HG02943 (cell line): Measurements from ENCODE around the gene SPATA24.
"Not testable (repeated sequence)": the region's sequence is repeated elsewhere in the genome, so short reads cannot be mapped to it uniquely, and the experiment has no call there.

Experiments used
- ATAC-seq: cut with Tn5 transposase; IDR thresholded peaks from one replicate; pipeline ENCODE4 v1.9.1; 2021; ENCODE audit warnings: mild to moderate bottlenecking, low read depth, moderate library complexity; ENCODE audit not compliant: unreplicated experiment

Gene SPATA24

DNA sequence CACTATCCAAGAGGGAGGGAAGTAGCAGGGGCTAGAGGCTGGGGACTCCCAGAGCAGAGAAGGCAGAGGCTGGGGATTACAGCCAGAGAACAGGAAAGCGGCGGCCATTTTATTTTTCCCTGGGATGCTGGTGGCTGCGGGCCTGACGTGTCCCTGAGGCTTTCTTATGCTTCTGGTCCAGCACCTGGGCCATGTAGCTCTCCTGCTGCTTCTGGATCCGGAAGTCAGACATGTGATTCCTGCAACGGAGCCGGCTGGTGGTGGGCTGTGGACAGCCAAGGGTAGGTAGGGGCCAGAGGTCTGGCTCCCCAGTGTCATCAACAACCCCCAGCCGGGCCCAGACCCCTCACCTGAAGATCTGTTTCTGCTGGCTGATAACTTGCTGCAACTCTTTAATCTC is 7.2 kb downstream of the SPATA24 start:
- ATAC-seq = no peak

DNA sequence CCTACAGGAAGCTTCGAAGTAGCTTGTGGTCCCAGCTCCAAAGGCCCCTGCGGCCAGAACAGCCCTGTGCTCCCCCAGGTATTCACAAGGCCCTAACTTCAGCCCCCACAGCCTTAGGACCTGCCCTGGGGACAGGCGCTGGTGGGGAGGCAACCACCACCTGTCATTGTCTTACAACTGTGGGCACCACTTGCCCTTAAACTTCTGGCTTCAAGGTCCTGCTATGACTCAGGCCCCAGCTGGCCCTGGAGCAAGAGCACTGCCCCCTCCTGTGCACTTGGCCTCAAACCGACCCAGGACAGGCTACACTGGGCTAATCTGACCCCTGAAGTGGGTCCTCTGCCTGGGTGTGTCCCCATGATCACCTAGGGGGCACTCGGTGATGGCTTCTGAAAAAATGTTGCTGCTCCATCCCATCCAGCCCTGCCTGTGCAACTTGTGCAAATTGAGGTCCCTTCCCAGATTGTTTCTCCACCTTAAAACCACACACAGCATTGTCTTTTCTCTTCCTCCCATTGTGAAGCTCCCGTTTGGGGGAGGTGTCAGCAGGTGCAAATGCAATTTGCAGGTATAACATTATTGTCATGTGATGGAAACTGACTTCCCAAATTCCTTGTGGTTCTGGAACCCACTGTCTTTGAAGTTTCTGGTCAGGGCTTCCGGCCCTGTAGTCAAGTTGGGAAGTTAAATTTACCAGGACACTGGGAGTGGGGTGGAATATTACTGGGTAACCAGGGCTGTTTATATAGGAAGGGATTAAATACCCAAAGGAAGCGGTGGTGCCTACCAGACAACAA is 7.8 kb downstream of the SPATA24 start:
- ATAC-seq = no peak

DNA sequence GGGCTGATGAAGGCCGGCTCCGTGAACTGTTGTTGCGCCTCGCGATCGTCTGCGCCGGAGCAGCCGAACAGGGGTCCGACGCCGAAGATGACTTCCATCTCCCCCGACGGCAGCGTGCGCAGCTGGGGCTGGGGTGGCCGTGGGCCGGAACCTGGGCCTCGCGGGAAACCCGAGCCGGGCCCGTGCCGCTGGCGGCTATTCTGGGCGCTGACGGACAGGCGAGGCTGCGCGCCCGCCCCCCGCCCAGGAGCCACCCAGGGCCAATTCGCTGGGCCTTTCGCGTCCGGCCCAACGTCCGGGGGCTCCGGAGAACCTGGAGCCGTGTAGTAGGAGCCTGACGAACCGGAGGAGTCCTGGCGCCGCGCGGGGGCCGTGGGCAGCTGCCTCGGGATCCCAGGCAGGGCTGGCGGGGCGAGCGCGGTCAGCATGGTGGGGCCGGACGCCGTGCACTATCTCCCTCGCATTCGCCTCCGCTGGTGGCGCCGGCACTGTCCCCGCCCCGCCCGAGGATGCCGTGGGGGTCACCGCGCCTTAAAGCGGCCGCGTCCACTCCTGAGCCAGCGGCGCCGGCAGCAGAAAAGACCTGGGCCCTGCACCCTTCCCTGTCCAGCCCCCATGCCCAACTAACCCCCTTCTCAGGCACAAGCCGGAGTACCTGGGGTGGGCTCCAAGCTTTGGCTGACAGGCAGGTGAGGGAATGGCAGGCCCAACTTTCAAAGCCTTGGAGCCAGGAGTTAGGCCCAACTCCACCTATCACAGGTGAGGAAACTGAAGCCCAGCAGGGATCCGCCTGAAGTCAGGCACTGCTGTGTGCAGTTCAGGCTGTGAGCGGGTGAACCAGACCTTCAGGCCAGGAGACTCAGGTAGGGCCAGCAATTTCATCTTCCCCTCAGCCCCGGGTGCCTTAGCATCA is 9.0 kb downstream of the SPATA24 start, which contains the start of gene PROB1:
PROB1 (minus strand) TSS at position 451 of the 913 bp plus-strand sequence; CDS start at position 428, 23 bp downstream.
- no peak for ATAC-seq

DNA sequence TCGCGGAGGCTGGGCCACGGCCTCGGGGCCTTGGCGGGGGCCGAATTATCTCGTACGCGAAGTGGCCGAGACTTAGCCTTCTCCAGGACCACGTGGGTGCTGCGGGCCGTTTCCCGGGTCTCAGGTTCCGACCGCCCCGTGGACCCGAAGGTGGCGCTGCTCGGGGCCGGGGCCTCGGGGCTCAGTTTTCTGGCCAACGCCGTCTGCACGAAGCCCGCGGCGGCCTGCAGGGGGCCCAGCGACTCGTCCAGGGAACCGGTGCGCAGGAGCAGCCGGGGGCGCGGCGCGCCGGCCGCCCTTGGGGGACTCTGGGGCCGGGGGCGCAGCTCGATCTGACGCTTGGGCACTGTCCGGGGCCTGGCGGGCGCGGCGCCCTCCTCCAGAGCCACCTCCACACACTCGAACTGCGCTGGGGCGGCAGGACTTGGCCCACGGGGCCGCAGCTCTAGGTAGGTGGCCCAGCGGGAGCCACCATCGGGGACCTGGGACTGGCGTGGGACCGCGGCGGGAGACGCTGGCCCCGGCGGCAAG is 9.7 kb downstream of the SPATA24 start:
- ATAC-seq = no peak

DNA sequence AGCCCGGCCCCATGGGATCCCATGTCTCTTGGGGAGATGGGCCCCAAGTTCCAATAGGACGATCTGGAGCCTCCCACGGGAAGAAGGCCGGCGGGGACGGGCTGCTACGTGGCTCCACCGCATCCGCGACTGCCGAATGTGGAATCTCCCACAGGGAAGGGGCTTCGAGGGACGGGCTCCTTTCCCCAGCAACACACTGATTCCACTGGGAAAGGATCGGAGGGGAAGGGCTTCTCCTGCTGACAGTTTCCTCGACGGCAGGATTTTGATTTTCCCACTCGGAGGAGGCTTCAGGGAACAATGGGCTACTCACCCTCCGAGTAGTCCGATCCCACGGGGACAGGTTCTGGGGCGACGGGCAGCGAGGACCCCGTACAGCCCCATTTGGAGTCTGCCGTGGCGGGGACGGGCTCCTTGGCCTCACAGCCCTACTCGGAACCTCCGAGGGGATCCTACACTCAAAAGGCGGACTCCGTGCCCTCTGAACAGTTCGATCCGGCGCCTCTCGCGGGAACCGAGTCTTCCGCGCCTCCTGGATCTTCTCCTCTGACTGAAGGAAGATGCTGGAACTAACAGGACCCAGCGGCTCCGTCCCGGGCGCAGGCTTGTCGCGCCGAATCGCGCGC is 10.3 kb downstream of the SPATA24 start:
- ATAC-seq = no peak

DNA sequence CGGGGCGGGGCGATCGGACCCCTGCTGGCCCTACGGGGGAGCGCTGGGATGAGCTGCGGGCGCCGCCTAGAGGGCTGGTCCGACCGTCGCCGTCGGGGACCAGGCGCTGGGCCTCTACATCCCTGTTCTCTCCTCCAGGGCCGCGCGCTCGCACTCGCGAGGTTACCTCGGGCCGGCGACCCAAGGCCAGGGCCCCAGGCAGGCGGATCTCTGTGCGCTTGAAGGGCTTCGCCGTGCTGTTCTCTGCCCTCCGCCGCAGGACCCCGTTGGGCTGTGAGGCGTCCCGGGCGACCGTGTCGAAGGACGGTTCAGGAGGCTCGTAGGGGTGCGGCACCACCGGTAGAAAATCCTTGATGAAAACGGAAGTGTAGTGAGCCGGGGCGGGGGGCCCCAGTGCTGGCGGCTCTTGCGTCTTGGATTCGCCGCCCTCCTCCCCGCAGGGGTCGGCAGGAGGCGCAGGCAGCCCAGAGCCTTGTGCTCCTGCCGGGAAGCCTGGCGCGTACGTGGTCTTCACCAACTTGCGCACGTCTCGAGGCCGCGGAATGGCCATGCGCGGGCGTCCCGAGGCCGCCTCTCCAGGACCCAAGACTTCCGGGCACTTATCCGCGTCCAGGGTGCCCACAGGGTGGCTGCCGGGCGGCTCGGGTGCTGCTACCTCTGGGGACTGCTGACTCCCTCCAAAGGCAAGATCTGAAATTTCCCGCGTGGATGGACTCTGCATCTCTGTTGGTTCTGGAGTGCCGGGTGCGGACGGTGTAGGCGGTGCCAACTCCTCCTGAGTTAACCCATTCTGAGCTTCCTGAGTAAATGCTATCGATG is 11.0 kb downstream of the SPATA24 start:
- peak; percentile 43 for ATAC-seq

DNA sequence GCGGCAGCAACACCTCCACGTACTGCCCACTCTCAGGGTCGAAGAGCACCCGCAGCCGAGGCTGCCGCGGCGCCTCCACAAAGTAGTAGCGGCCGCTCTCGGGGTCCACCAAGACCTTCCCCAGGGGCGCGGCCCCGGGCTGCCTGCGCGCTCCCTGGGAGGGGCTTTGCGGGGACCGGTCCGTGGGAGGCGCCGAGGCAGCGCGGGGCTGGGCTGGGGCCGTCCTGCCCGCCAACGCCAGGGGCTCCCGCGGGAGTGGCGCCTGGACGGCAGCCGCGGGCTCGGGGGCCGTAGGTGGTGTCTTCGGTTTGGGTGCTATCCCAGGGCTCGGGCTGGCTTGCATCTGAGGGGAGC is 11.6 kb downstream of the SPATA24 start:
- no peak for ATAC-seq

DNA sequence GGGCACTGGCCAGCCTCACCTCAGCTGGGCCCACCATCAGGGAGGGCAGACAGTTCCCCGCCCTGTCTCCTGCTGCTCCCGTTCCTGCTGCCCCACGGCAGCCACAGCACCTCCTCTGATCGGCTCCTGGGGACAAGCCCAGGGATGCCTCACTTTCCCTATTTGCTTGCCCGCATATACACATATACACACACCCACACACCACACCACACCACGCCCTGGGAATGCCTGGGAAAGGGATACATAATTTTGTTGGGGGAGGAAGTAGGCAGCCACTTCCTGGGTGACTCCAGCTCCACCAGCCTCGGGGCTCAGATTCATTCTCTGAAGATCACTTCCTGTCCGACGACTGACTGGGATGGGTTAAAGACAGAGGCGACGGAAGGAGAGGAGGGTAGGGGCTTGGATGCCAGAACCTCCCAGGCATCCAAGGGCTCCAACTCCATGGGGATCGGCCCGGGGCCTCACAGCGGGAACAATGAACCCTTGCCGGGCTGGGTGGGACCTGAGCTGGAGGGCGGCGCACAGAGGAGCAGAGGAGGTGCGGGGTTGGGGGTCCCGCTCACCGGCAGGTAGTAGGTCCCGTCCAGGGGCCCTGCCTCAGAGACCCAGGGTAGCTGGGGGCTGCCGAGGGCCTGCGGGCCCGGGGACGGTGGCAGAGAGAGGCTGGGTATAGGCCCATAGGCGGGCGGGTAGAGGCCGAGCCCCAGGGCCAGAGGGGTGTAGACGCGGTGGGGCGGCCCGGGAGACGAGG is 12.1 kb downstream of the SPATA24 start:
- ATAC-seq = no peak

DNA sequence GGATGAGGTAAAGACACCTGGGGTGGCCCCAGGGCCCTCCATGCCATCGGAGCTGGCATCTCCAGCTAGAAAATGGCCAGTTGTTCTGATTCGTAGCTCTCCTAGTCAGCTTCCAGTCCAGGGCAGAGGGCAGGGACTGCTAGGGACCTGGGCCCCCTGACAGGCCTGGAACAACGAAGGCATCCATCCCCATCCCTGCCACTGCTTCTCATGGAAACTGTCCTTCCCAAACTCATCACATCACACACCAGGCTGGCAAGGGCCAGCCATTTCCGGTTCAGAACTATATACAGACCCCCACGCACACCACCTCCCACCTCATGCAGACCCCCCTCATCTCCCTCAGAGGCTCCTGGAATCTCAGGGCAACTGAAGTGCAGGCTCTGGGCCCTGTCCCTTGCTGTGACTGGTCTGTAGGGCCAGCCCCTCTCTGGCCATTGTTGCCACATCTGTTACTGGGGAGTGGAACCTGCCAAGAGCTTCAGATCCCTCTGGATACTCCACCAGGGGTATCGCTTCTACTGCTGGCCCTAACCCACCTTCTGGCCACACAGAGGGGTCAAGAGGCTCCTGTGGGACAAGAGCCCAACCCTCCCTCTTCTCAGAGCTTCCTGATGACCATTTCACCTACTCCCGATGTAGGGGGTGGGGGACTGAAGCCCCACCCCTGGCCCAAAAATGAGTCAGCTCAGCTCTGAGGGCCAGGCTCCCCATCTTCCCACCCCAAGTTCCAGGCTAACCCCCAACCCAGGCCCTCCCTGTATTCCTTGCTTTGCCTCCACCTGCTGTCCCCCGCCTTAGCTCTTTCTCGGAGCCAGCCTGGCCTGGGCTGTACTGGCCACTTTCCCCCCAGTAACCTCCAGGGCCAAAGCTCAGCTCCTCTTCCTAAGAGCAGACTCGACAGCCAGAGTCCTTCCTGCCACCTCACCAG is 13.0 kb downstream of the SPATA24 start:
- ATAC-seq = no peak

DNA sequence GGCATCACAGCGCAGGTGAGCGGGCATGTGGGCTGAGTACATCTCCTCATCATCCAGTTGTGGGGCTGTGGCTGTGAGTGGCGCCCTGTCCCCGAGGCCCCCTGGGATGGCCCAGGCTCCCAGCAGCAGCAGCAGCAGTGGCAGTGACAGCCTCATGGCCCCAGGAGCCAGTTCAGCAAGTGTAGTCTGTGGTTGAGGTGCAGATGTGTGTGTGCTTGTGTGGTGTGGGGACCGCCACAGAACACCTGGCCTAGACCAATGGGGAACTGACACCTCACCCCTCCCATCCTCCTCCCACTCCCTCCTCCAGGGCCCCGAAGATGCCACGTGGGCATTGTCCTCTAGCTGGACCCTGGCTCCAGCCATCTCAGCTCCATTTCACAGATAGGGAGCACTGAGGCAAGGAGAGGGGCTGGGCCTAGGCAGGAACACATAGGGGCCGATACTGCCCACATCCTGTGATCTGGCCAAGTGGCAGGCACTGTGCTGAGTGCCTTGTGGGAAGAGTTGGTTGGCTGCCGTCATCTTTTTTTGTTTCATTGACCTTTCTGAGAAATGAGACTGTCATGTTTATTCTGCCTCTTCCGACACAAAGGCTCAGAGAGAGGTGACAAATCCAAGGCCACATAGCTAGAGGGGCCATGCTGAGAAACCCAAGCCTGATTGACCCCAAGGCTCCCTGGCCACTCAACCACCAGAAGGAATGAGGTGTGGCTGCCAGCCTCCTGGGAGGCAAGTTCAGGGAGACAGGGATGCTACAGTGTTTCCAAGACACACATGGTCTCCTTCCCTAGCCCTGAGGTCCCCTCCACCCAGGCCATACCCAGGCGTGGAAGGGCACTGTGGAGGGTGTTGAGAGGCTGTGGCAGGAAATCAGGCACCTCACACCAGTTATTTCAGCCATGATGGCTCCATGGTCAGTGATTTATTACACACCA is 13.9 kb downstream of the SPATA24 start, which contains the start of gene MZB1:
MZB1 (minus strand) TSS at position 213 of the 938 bp plus-strand sequence; CDS start at position 156, 57 bp downstream.
- peak; percentile 36 for ATAC-seq

DNA sequence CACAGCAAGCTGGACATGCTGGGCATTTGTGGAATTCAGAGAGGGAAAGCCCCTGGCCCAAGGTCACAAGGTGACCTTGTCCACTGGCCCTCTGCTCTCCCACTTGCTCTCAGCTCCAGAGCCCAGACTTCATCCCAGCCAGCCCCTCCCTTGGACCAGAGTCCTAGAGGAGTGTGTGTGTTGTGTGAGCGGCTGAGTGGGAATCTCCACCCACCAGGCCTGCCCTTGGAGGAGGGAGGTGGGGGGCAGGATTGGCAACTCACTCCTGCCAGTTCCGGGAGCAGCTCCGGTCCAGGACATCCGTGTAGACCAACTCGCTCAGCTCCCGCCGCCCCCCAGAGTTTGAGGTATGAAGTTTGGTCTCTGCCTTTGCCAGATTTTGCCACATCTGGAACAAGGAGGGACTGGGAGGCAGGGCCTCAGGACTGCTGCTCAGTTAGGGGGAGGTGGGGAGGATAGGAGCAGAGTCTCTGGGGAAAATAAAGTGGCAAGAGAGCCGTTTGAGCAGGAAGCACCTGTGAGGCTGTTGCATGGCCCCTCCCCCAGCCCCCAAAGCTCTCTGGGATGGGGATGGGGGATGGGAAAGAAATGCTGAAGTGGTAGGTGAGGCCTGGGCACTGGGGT is 15.6 kb downstream of the SPATA24 start:
- no peak for ATAC-seq

DNA sequence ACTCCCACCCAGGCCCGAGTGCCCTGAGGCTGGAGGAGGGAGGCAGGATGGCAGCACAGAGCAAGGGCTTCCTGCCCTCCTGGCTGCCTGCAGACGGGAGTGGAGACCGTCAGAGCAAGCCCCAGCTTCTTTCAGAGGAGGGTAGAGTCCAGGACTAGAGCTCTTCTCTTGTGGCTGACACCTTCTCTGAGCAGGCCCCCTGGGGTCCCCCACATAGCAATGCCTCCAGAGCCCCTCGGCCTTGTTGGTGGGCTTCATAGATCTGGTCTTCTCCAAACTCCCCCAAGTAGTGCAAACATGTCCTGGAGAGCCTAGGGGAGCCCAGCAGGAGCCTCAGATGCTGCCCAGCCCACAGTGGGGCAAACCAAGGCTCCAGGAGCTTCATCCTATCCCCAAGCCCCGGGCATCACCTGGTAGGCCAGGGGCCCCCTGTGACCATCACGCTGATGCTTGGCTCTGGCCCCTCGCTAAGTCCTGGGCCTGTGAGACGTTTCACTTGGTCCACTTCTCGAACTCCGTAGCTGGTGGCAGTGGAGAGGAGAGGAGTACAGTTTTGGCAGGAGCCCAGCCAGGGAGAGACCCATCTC is 16.2 kb downstream of the SPATA24 start:
- ATAC-seq = no peak

DNA sequence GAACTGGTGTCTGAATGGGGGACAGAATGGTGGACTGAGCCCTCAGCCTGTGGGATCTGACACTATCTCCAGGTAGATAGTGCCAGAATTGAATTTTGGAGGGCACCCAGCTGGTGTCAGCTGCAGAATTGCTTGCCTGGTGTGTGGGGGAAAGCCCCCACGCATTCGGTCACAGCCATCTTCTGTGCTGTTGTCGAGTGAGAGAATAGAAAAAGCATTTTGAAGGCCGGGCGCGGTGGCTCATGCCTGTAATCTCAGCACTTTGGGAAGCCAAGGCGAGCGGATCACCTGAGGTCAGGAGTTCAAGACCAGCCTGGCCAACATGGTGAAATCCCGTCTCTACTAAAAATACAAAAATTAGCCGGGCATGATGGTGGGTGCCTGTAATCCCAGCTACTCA is 16.9 kb downstream of the SPATA24 start:
- not testable (repeated sequence) for ATAC-seq

DNA sequence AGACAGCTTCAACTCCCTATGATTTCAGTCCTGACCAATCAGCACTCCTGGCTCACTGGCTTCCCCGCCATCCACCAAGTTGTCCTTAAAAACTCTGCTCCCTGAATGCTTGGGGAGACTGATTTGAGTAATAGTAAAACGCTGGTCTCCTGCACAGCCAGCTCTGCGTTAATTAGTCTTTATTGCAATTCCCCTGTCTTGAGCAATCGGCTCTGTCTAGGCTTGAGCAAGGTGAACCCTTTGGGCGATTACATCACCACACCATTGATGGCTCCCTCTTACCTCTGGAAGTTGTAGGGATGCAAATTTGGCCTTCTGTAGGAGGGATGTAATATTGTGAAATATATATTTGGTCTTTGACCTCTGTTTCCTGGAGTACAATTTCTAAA is 17.8 kb downstream of the SPATA24 start:
- no peak for ATAC-seq

DNA sequence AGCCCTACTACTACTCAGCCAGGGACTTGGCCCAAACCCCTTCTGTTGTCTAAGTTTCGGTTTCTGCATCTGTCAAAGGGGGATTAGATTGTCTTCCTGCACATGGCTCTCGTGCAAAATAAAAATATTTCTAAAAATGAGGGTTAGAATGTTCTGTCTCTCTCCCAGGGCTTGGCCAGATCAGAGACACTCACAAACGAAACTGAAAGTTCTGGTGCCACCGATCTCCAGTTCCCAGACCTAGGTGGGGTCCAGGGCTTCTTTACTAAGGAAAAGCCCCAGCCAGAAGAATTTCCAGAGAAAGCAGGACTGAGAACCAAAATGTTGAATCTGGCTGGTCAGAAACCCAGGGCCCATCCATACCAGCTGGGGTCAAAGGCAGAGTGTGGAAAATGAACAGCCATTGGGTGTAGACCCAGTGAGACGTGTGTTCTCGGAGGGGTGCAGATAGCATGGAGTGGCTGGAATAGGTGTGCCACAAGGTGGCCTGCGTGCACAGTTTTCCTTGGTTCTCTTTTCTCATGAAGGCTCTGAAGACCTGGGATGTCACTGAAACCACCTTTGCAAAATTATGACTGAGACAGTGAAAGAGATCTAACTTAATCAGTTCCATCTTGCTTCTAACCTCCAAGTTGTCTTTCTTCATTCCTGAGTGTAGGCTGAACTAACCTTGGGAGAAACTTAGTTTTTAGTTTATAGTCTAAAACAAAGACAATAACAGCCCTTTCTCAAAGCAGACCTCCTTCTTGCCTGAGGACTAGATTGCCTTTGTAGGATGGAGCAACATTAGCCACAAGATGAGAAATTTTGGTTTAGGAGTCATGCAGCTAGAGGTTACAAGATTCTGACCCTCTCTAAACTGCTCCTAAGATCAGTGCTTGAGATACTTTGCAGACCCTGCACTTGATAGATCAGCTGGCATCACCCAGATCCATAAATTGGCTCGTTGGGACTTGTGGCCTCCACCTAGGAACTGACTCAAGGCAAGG is 18.5 kb downstream of the SPATA24 start:
- ATAC-seq = no peak
